ENCODE measurements around the gene MYO3B. TPM values are rescaled to one million over a fixed set of nuclear protein-coding genes. Genes with fewer than 3 reads are reported as not detected.
"Not testable (repeated sequence)": the region's sequence is repeated elsewhere in the genome, so short reads cannot be mapped to it uniquely, and the experiment has no call there.

The MYO3B gene
- total and polyA plus RNA-seq, 7 donors, result 0.34 TPM; not detected in 6

GRCh38 chr2:170423919-170424318 is 246.0 kb downstream of the MYO3B start:
- 93 to 94% methylated on average over 2 of the region's 2 CpGs for WGBS, 2 donors
- DNase-seq, result no peak

GRCh38 chr2:170425281-170425751 is 247.4 kb downstream of the MYO3B start:
- no peaks in the 10 kb centered on the region for H3K4me1 ChIP-seq
- 20 to 54% methylated on average over 2 of the region's 2 CpGs for WGBS, 2 donors
- no peak overlapping the region for H3K27ac ChIP-seq
- no peaks in the 10 kb centered on the region for H3K27me3 ChIP-seq
- DNase-seq, result no peak
- no peak overlapping the region for H3K4me3 ChIP-seq
- TF ChIP-seq EP300 (IDR thresholded peaks at IDR 0.05) (no peak), POLR2A (IDR thresholded peaks at IDR 0.05) (no peak), CTCF (IDR thresholded peaks at IDR 0.05) (no peak), POLR2AphosphoS5 (IDR thresholded peaks at IDR 0.05) (no peak)
- no peaks in the 10 kb centered on the region for H3K9me3 ChIP-seq
- no peaks in the 10 kb centered on the region for H3K36me3 ChIP-seq
- intact Hi-C loops (cut with DNase I), result no loop called here

More at GRCh38 chr2:170423919-170424318, 246.0 kb downstream of the MYO3B start:
- no peaks in the 10 kb centered on the region for H3K36me3 ChIP-seq
- TF ChIP-seq POLR2AphosphoS5 (IDR thresholded peaks at IDR 0.05) (no peak), CTCF (IDR thresholded peaks at IDR 0.05) (no peak), EP300 (IDR thresholded peaks at IDR 0.05) (no peak), POLR2A (IDR thresholded peaks at IDR 0.05) (no peak)
- H3K27me3 ChIP-seq, result no peaks in the 10 kb centered on the region
- no peak overlapping the region for H3K4me3 ChIP-seq
- intact Hi-C loops (cut with DNase I), result no loop called here
- no peaks in the 10 kb centered on the region for H3K4me1 ChIP-seq
- H3K9me3 ChIP-seq, result no peaks in the 10 kb centered on the region
- H3K27ac ChIP-seq, result no peak overlapping the region

GRCh38 chr2:170428868-170429267 is 250.9 kb downstream of the MYO3B start:
- intact Hi-C loops (cut with DNase I), result no loop called here
- no peaks in the 10 kb centered on the region for H3K4me1 ChIP-seq
- no peaks in the 10 kb centered on the region for H3K9me3 ChIP-seq
- 23 to 83% methylated on average over 2 of the region's 2 CpGs for WGBS, 2 donors
- no peaks in the 10 kb centered on the region for H3K36me3 ChIP-seq
- no peak overlapping the region for H3K4me3 ChIP-seq
- TF ChIP-seq POLR2A (IDR thresholded peaks at IDR 0.05) (no peak), EP300 (IDR thresholded peaks at IDR 0.05) (no peak), CTCF (IDR thresholded peaks at IDR 0.05) (no peak), POLR2AphosphoS5 (IDR thresholded peaks at IDR 0.05) (no peak)
- DNase-seq, result no peak
- no peaks in the 10 kb centered on the region for H3K27me3 ChIP-seq
- no peak overlapping the region for H3K27ac ChIP-seq

- Histone ChIP-seq H3K27me3 (no peaks in the 10 kb centered on the region), H3K9me3 (no peaks in the 10 kb centered on the region), H3K4me3 (no peak overlapping the region), H3K36me3 (no peaks in the 10 kb centered on the region), H3K4me1 (no peaks in the 10 kb centered on the region), H3K27ac (no peak overlapping the region)
- WGBS, 2 donors, result 96% methylated on average over 4 of the region's 4 CpGs
- intact Hi-C loops (cut with DNase I), result no loop called here
- no peak for DNase-seq
- no peak for TF ChIP-seq EP300 (IDR thresholded peaks at IDR 0.05)
- TF ChIP-seq POLR2A (IDR thresholded peaks at IDR 0.05), result no peak
- no peak for TF ChIP-seq POLR2AphosphoS5 (IDR thresholded peaks at IDR 0.05)
- no peak for TF ChIP-seq CTCF (IDR thresholded peaks at IDR 0.05)
These were observed 254.9 kb downstream of the MYO3B start for GRCh38 chr2:170432823-170433222.

- H3K4me3 ChIP-seq, result no peak overlapping the region
- intact Hi-C loops (cut with DNase I), result no loop called here
- no peaks in the 10 kb centered on the region for H3K4me1 ChIP-seq
- H3K27ac ChIP-seq, result no peak overlapping the region
- H3K27me3 ChIP-seq, result no peaks in the 10 kb centered on the region
- 97 to 100% methylated on average over 2 of the region's 2 CpGs for WGBS, 2 donors
- TF ChIP-seq POLR2A (IDR thresholded peaks at IDR 0.05), result no peak
- no peak for TF ChIP-seq POLR2AphosphoS5 (IDR thresholded peaks at IDR 0.05)
- TF ChIP-seq EP300 (IDR thresholded peaks at IDR 0.05), result no peak
- no peak for TF ChIP-seq CTCF (IDR thresholded peaks at IDR 0.05)
- H3K9me3 ChIP-seq, result no peaks in the 10 kb centered on the region
- DNase-seq, result no peak
- no peaks in the 10 kb centered on the region for H3K36me3 ChIP-seq
These were observed 255.5 kb downstream of the MYO3B start for GRCh38 chr2:170433448-170433847.

- H3K9me3 ChIP-seq; H3K27ac ChIP-seq; H3K27me3 ChIP-seq; H3K4me3 ChIP-seq; intact Hi-C loops (cut with DNase I); H3K4me1 ChIP-seq; DNase-seq; H3K36me3 ChIP-seq: not testable (repeated sequence)
- 60 to 79% methylated on average over 5 of the region's 5 CpGs for WGBS, 2 donors
These were observed 256.4 kb downstream of the MYO3B start for GRCh38 chr2:170434396-170434795.

Measured in sigmoid colon (tissue), 7 donors.